OCI-M2 (cell line): ENCODE data around the gene MAGI1.

Experiments used
- DNase-seq: peaks from one replicate; lab custom pipeline; 2025; ENCODE audit not compliant: unreplicated experiment; lab: John Stamatoyannopoulos, UW

MAGI1 gene

GRCh38 chr3:65653731-65654130, 385.0 kb downstream of the MAGI1 start:
- no peak for DNase-seq

- no peak for DNase-seq
Observed at GRCh38 chr3:65650247-65650646, 388.5 kb downstream of the MAGI1 start.

GRCh38 chr3:65647369-65647768, 391.3 kb downstream of the MAGI1 start:
- DNase-seq: no peak

- DNase-seq: no peak
Observed at GRCh38 chr3:65642883-65643282, 395.8 kb downstream of the MAGI1 start.

GRCh38 chr3:65641777-65642176, 396.9 kb downstream of the MAGI1 start:
- DNase-seq: no peak

- no peak for DNase-seq
Observed at GRCh38 chr3:65641045-65641444, 397.7 kb downstream of the MAGI1 start.

GRCh38 chr3:65639444-65639843, 399.3 kb downstream of the MAGI1 start:
- DNase-seq: no peak

- no peak for DNase-seq
Observed at GRCh38 chr3:65638301-65638700, 400.4 kb downstream of the MAGI1 start.

GRCh38 chr3:65636326-65636725, 402.4 kb downstream of the MAGI1 start:
- DNase-seq: no peak

GRCh38 chr3:65635657-65636056, 403.1 kb downstream of the MAGI1 start:
- DNase-seq: no peak

GRCh38 chr3:65633018-65633638, 405.6 kb downstream of the MAGI1 start:
- DNase-seq: no peak

GRCh38 chr3:65632414-65632813, 406.3 kb downstream of the MAGI1 start:
- DNase-seq: no peak

- DNase-seq: no peak
Observed at GRCh38 chr3:65628978-65629377, 409.7 kb downstream of the MAGI1 start.

GRCh38 chr3:65627062-65627461, 411.7 kb downstream of the MAGI1 start:
- DNase-seq: no peak

- no peak for DNase-seq
Observed at GRCh38 chr3:65625305-65625704, 413.4 kb downstream of the MAGI1 start.

- DNase-seq: no peak
Observed at GRCh38 chr3:65623362-65623761, 415.4 kb downstream of the MAGI1 start.

- DNase-seq: no peak
Observed at GRCh38 chr3:65619888-65620287, 418.8 kb downstream of the MAGI1 start.

GRCh38 chr3:65619451-65619881, 419.3 kb downstream of the MAGI1 start:
- DNase-seq: no peak

GRCh38 chr3:65618599-65618998, 420.1 kb downstream of the MAGI1 start:
- DNase-seq: no peak

GRCh38 chr3:65617787-65618186, 420.9 kb downstream of the MAGI1 start:
- DNase-seq: no peak

GRCh38 chr3:65617209-65617608, 421.5 kb downstream of the MAGI1 start:
- no peak for DNase-seq

- no peak for DNase-seq
Observed at GRCh38 chr3:65616563-65616962, 422.2 kb downstream of the MAGI1 start.

GRCh38 chr3:65615329-65615728, 423.4 kb downstream of the MAGI1 start:
- DNase-seq: no peak
